ENCODE results near the gene KDM8. TPM values are rescaled to one million over a fixed set of nuclear protein-coding genes. Genes with fewer than 3 reads are reported as not detected.

KDM8 gene
- total and polyA plus RNA-seq, 2 donors (not counting 3 experiments of a cell fraction or from before 2014, with no cell fraction given), result 5.1 to 8.4 TPM

- POLR2A ChIA-PET, result no interaction called here
- CTCF ChIA-PET, result interaction anchor here (1.0 kb wide), 1 partner anchor 12 kb away, joined by 3 read pairs; no protein-coding TSS in a partner anchor
- BruUV-seq (replicated peaks), result no TSS peak
Measured at GRCh38 chr16:27265982-27266381, 62.7 kb downstream of the KDM8 start.

More at GRCh38 chr16:27265982-27266381, 62.7 kb downstream of the KDM8 start:
- no peaks in the 10 kb centered on the region for H3K9me1 ChIP-seq (replicated peaks; ENCODE audit: control insufficient read depth, extremely low read depth, insufficient read depth, low read length)
- H3K9me3 ChIP-seq (replicated peaks; ENCODE audit: control insufficient read depth, insufficient read depth, low read length), result no peaks in the 10 kb centered on the region
- no peaks in the 10 kb centered on the region for H4K20me1 ChIP-seq (replicated peaks; ENCODE audit: control insufficient read depth, extremely low read depth, insufficient read depth, low read length)
- H3K9ac ChIP-seq (replicated peaks; ENCODE audit: extremely low read depth, insufficient read depth, low read length), result no peak overlapping the region
- H3K4me1 ChIP-seq (ENCODE audit: control insufficient read depth, extremely low read depth, insufficient read depth, low read length), result peaks cover 16% of the 10 kb centered on the region
- H3K36me3 ChIP-seq (ENCODE audit: control insufficient read depth in 2 of 2, extremely low read depth in 1 of 2, insufficient read depth in 2 of 2, low read length in 2 of 2), result no peaks in the 10 kb centered on the region
- dilution Hi-C loops (cut with MboI; ENCODE audit: extremely low pct_ligation_motif_present, low sequenced_read_pairs), result no loop called here
- no peak overlapping the region for H3K4me3 ChIP-seq (replicated peaks in 1 of 3; ENCODE audit: insufficient read depth in 1 of 3, low read depth in 1 of 3, low read length in 3 of 3)
- H2AFZ ChIP-seq (ENCODE audit: low read depth, low read length), result no peak overlapping the region
- FAIRE-seq (no peak), DNase-seq (ENCODE audit: low read depth, low spot score) (no peak)
- intact Hi-C loops (cut with micrococcal nuclease), result no loop called here
- TF ChIP-seq MYC (IDR thresholded peaks at IDR 0.05; ENCODE audit: low read depth, low read length) (no peak), JUN (IDR thresholded peaks at IDR 0.05; ENCODE audit: borderline replicate concordance, insufficient read depth, insufficient read length, low read depth) (no peak), GATA2 (IDR thresholded peaks at IDR 0.05; ENCODE audit: insufficient read depth, insufficient read length, low read depth, low read length) (no peak), POLR2A (IDR thresholded peaks at IDR 0.05; ENCODE audit: low read depth, low read length) (no peak), MAX (IDR thresholded peaks at IDR 0.05; ENCODE audit: insufficient read depth, insufficient read length) (no peak), EZH2 (IDR thresholded peaks at IDR 0.05; ENCODE audit: borderline replicate concordance, low read depth, low read length, severe bottlenecking) (no peak), POLR2AphosphoS5 (IDR thresholded peaks at IDR 0.05; ENCODE audit: insufficient read depth, low read depth, low read length) (no peak), CTCF (IDR thresholded peaks at IDR 0.05; ENCODE audit: extremely low read depth in 1 of 2, insufficient read depth in 1 of 2, low read depth in 1 of 2, low read length in 2 of 2) (no peak), FOS (IDR thresholded peaks at IDR 0.05; ENCODE audit: borderline replicate concordance, insufficient read depth, low read length) (no peak)
- H3K27me3 ChIP-seq (ENCODE audit: control insufficient read depth in 2 of 2, insufficient read depth in 2 of 2, low read length in 2 of 2), result no peaks in the 10 kb centered on the region
- H3K4me2 ChIP-seq (ENCODE audit: insufficient read depth, low read length), result no peak overlapping the region
- H3K79me2 ChIP-seq (ENCODE audit: control insufficient read depth, insufficient read depth, low read length), result no peaks in the 10 kb centered on the region
- H3K27ac ChIP-seq (ENCODE audit: insufficient read depth, low read depth, low read length), result no peak overlapping the region
